GM12878 (cell line): Measurements from ENCODE around the gene IL10. TPM values are rescaled to one million over a fixed set of nuclear protein-coding genes. Genes with fewer than 3 reads are reported as not detected.

Experiments used
- ATF2 ChIP-seq: IDR thresholded peaks from 2 replicates; pipeline ENCODE4 v1.6.1; 2012; ENCODE audit warnings: low read length, inconsistent platforms
- ATF7 ChIP-seq: fragments of 450-650 bp; IDR thresholded peaks from 2 replicates; pipeline ENCODE4 v1.6.1; 2016; ENCODE audit warnings: low read depth, mild to moderate bottlenecking
- BCL11A ChIP-seq: IDR thresholded peaks from 2 replicates; pipeline ENCODE4 v1.6.1; 2011; ENCODE audit warnings: low read depth, low read length
- BRCA1 ChIP-seq: IDR thresholded peaks from 2 replicates; pipeline ENCODE4 v1.6.1; 2011; ENCODE audit warnings: low read depth, low read length, improper control_type of control experiment
- CBX5 ChIP-seq: sonication (generic); IDR thresholded peaks from 2 replicates; pipeline ENCODE4 v1.6.1; 2016; ENCODE audit warnings: low read depth, moderate library complexity, mild to moderate bottlenecking, inconsistent platforms
- CREM ChIP-seq: IDR thresholded peaks from 2 replicates; pipeline ENCODE4 v1.6.1; 2014; ENCODE audit warnings: antibody characterized with exemption, low read depth
- MEF2B ChIP-seq: fragments of 450-650 bp; IDR thresholded peaks from 2 replicates; pipeline ENCODE4 v1.6.1; 2018; ENCODE audit warnings: mild to moderate bottlenecking, moderate library complexity; ENCODE audit not compliant: partially characterized antibody, poor library complexity, severe bottlenecking
- RB1 ChIP-seq: fragments of 450-650 bp; formaldehyde crosslinking; IDR thresholded peaks from 2 replicates; pipeline ENCODE4 v1.6.1; 2017; ENCODE audit warnings: mild to moderate bottlenecking, borderline replicate concordance
- RFX5 ChIP-seq: IDR thresholded peaks from 2 replicates; pipeline ENCODE4 v1.6.1; 2011; ENCODE audit warnings: low read depth, low read length, improper control_type of control experiment
- SIX5 ChIP-seq: IDR thresholded peaks from 2 replicates; pipeline ENCODE4 v1.6.1; 2011; ENCODE audit warnings: mild to moderate bottlenecking, low read depth, low read length, moderate library complexity; ENCODE audit not compliant: severe bottlenecking
- SMAD5 ChIP-seq: IDR thresholded peaks from 2 replicates; pipeline ENCODE4 v1.6.1; 2016; ENCODE audit warnings: antibody characterized with exemption, low read depth
- TCF3 ChIP-seq: IDR thresholded peaks from 2 replicates; pipeline ENCODE4 v1.6.1; 2012; ENCODE audit warnings: low read depth, mild to moderate bottlenecking, low read length, borderline replicate concordance; ENCODE audit not compliant: insufficient read depth
- ZNF217 ChIP-seq: fragments of 450-650 bp; IDR thresholded peaks from 2 replicates; pipeline ENCODE4 v1.6.1; 2017; ENCODE audit warnings: antibody characterized with exemption, mild to moderate bottlenecking
- polyA plus RNA-seq, 11 experiments: library from polyadenylated mRNA; depleted of rRNA in 4 of 11; unstranded in 6 of 11; stranded (reverse) in 5 of 11; fragments of >200 nt; fragmentation: Nextera tagmentation in 4 of 11; fragmentation: Illumina TruSeq in 1 of 11; extraction: Ambion mirVana in 4 of 11; extraction: Trizol in 1 of 11; gene quantifications; 1 replicate in 1 of 11; 2 replicates in 10 of 11; pipeline versions ENCODE4 v1.2.1 to v1.2.3, GENCODE V29; 2011 to 2016; ENCODE audit warnings: inconsistent platforms in 2 of 11, missing spikeins in 2 of 11, low read depth in 1 of 11
- total RNA-seq, 4 experiments: library from RNA; depleted of rRNA in 3 of 4; stranded (reverse); fragments of >200 nt in 3 of 4; fragmentation: Illumina TruSeq in 1 of 4; extraction: Trizol in 1 of 4; gene quantifications; 2 replicates each; pipeline versions ENCODE4 v1.2.1 to v1.2.3, GENCODE V29; 2013 to 2021

The IL10 gene
- total and polyA plus RNA-seq, 10 of the 15 experiments (the other 5 are each of a cell fraction or from before 2014, with no cell fraction given) = 0.34 to 5.0 (median 1.1) TPM

- TF ChIP-seq RB1 = no peak
- peak; percentile 80 for TF ChIP-seq TCF3
- peak; percentile 83; the same call in 1 of the 2 replicates for TF ChIP-seq ATF2
- TF ChIP-seq ZNF217 = peak; percentile 96
- TF ChIP-seq BRCA1 = no peak
- peak; percentile 70 for TF ChIP-seq MEF2B
- TF ChIP-seq CBX5 = peak; percentile 82; the same call in 1 of the 2 replicates
- peak; percentile 51 for TF ChIP-seq SIX5
- TF ChIP-seq CREM = peak; percentile 57; the same call in 1 of the 2 replicates
- 0 out of 2 replicates have a peak, but pooled peaks have one; percentile 9 for TF ChIP-seq BCL11A
- no peak for TF ChIP-seq RFX5
- TF ChIP-seq ATF7 = peak; percentile 76
- no peak for TF ChIP-seq SMAD5
- TF ChIP-seq, all 136 proteins: peak for 59
Observed at GRCh38 chr1:206739411-206740076, 32.8 kb downstream of the IL10 start (continued).
